Nephron (organoid): ENCODE results near the gene HOXA10.

Experiments
- H3K27ac Mint-ChIP-seq, 3 experiments: 2 replicates each; pipeline ENCODE4 v1.8.0; 2020; ENCODE audit warnings: mixed read lengths in 3 of 3, mild to moderate bottlenecking in 2 of 3, moderate library complexity in 1 of 3
- H3K27me3 Mint-ChIP-seq: 2 replicates; pipeline ENCODE4 v1.8.0; 2021; ENCODE audit warnings: low read depth, mild to moderate bottlenecking, moderate library complexity, mixed read lengths
- H3K36me3 Mint-ChIP-seq: 2 replicates; pipeline ENCODE4 v1.8.0; 2020; ENCODE audit warnings: low read depth, mixed read lengths
- H3K4me1 Mint-ChIP-seq: 2 replicates; pipeline ENCODE4 v1.8.0; 2020; ENCODE audit warnings: mixed read lengths
- H3K4me3 Mint-ChIP-seq, 3 experiments: 2 replicates each; pipeline ENCODE4 v1.8.0; 2020; ENCODE audit warnings: mild to moderate bottlenecking in 3 of 3, mixed read lengths in 3 of 3, moderate library complexity in 2 of 3
- H3K9me3 Mint-ChIP-seq: 2 replicates; pipeline ENCODE4 v1.8.0; 2020; ENCODE audit warnings: mixed read lengths
- TF ChIP-seq, protein P1 (sequence below), 3 experiments: fragments of 200-600 bp; sonication (generic); IDR thresholded peaks; one replicate each; pipeline ENCODE4 v1.5.0; 2021; ENCODE audit warnings: antibody characterized with exemption in 3 of 3; ENCODE audit not compliant: unreplicated experiment in 3 of 3

HOXA10 gene

DNA sequence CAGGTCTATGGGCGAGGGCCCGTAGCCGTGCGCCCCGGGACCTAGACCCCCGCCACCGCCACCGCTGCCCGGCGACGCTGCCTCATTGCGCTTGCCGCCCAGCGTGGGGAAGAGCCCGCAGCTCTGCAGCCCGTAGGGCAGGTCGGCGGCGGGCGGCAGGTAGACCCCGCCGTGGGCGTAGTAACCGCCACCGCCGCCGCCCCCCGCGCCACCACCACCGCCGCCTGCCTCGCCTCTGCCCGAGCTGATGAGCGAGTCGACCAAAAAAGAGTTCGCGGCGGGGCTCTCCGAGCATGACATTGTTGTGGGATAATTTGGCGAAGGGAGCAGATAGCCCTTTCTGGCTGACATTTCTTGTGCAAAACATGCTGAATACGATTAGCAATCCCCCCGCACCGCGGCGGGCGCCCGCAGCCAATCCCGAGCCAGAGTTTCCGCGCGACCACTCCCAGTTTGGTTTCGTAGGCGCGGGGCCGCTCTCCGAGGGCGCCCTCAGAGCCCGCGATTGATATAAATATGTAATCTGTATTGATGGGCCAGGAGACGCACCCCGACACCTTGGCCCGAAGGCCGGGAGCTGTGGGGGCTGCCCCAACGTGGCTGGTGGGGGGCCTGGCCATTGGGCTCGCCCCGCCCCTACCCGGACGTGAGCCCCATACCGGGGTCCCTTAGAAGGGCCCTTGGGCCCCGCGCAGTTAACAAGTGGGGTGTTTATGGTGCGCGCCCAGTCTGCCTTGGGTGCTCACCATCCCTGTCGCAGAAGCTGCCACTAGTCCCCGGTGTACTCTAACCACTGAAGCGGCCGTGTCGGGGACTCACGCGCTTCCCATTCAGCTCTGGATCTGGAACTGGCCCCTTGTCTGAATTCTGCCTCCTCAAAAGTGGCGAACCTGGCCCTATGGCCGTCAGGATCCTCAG, at the start of gene HOXA10:
TSS of gene HOXA10 (minus strand) at position 365 of the 918 bp plus-strand sequence. CDS start at position 351, 14 bp downstream.
- Mint-ChIP-seq H3K27ac (peak within 1 kb of the TSS; percentile 99 to 100 (median 99)), H3K4me3 (peak within 1 kb of the TSS; percentile 92 to 95 (median 93)), H3K4me1 (peaks cover 47% of the 10 kb centered on the region), H3K27me3 (peaks cover 59% of the 10 kb centered on the region), H3K9me3 (no peaks in the 10 kb centered on the region), H3K36me3 (peaks cover 62% of the 10 kb centered on the region)
- TF ChIP-seq, protein P1, sequence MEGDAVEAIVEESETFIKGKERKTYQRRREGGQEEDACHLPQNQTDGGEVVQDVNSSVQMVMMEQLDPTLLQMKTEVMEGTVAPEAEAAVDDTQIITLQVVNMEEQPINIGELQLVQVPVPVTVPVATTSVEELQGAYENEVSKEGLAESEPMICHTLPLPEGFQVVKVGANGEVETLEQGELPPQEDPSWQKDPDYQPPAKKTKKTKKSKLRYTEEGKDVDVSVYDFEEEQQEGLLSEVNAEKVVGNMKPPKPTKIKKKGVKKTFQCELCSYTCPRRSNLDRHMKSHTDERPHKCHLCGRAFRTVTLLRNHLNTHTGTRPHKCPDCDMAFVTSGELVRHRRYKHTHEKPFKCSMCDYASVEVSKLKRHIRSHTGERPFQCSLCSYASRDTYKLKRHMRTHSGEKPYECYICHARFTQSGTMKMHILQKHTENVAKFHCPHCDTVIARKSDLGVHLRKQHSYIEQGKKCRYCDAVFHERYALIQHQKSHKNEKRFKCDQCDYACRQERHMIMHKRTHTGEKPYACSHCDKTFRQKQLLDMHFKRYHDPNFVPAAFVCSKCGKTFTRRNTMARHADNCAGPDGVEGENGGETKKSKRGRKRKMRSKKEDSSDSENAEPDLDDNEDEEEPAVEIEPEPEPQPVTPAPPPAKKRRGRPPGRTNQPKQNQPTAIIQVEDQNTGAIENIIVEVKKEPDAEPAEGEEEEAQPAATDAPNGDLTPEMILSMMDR (IDR thresholded peaks at IDR 0.05; ENCODE audit: unreplicated experiment in 3 of 3), result no peak

DNA sequence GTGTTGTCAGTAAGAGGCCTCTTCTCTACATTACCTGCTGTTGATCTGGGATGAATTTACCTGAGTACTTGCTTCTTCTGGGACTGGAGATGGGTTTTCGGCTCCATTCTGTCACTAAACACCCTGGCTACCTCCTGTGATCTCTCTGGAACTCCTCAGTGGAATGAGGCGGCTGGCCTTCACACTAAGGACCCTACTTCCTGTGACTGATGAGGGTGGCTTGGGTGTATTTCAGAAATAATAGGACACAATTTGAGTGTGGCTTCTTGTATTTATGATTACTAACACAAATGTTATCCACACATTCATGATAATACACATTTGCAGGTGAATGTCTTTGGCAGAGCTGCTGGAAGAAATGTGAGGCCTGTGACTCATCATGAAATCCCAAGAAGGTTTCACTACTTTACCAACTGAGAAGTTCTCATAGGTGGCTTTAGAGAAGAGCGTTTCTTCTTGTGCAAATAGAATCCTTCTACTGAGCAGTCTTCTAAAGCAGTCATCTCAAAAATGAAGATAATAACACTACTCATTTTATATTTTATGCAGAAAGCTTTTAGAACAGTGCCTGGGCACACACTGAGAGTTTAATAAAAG, 47.2 kb upstream of the HOXA10 start:
- no peak overlapping the region for H3K27ac Mint-ChIP-seq
- no peaks in the 10 kb centered on the region for H3K36me3 Mint-ChIP-seq
- TF ChIP-seq, protein P1 (IDR thresholded peaks at IDR 0.05; ENCODE audit: unreplicated experiment in 3 of 3), result no peak
- H3K4me1 Mint-ChIP-seq, result peaks cover 5% of the 10 kb centered on the region
- H3K4me3 Mint-ChIP-seq, result peak overlapping the region in 1 of 3 experiments; percentile 26
- peaks cover 100% of the 10 kb centered on the region for H3K27me3 Mint-ChIP-seq
- H3K9me3 Mint-ChIP-seq, result peaks cover 2% of the 10 kb centered on the region

DNA sequence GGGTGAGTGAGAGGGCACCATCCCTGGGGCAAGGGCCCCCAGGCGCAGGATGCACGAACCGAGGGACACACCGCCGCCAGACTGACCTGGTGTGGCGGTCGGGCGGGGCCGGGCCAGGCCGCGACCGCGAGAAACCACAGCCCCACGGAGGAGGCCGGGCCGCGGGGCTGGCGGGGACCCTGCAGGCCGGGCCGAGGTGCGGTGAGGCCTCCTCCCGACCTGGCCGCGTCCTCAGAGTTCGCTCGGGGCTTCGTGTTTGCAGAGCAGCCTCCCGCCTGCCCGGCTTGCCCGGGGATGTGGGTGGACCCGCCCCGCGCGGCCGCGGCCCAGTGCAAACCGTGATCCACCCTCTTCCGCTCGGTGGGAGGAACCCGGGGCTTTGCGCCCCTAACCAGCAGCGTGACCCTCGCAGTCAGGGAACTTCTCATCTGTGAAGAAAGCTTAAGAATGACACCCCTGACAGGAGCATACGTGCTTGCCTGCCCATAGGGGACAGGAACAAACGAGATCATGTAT, 46.4 kb upstream of the HOXA10 start:
- peaks cover 5% of the 10 kb centered on the region for H3K4me1 Mint-ChIP-seq
- no peak overlapping the region for H3K4me3 Mint-ChIP-seq
- peaks cover 2% of the 10 kb centered on the region for H3K9me3 Mint-ChIP-seq
- H3K27ac Mint-ChIP-seq, result no peak overlapping the region
- no peaks in the 10 kb centered on the region for H3K36me3 Mint-ChIP-seq
- TF ChIP-seq, protein P1 (IDR thresholded peaks at IDR 0.05; ENCODE audit: unreplicated experiment in 3 of 3), result no peak
- H3K27me3 Mint-ChIP-seq, result peaks cover 100% of the 10 kb centered on the region

DNA sequence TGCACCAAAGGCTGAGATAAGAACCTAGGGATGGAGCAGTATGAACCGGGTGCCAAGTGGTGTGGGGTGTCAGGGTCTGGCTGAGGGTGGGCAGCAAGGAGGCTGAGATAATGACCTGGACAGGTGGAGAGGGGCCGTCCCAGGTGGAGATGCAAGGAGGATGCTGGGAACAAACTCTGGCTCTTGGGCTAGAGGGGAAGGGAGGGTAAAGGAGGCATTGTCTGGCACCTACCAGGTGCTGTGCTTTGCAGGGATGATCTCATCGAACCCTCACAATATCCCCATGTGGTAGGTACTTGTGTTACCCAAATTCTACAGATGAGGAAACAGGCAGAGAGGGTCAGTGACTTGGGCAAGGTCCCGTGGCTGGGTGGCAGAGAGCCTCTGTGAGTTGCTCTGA, 45.7 kb upstream of the HOXA10 start:
- H3K36me3 Mint-ChIP-seq, result no peaks in the 10 kb centered on the region
- TF ChIP-seq, protein P1 (IDR thresholded peaks at IDR 0.05; ENCODE audit: unreplicated experiment in 3 of 3), result no peak
- H3K9me3 Mint-ChIP-seq, result peaks cover 2% of the 10 kb centered on the region
- H3K4me1 Mint-ChIP-seq, result peaks cover under 1% of the 10 kb centered on the region
- H3K4me3 Mint-ChIP-seq, result no peak overlapping the region
- H3K27ac Mint-ChIP-seq, result no peak overlapping the region
- H3K27me3 Mint-ChIP-seq, result peaks cover 100% of the 10 kb centered on the region

DNA sequence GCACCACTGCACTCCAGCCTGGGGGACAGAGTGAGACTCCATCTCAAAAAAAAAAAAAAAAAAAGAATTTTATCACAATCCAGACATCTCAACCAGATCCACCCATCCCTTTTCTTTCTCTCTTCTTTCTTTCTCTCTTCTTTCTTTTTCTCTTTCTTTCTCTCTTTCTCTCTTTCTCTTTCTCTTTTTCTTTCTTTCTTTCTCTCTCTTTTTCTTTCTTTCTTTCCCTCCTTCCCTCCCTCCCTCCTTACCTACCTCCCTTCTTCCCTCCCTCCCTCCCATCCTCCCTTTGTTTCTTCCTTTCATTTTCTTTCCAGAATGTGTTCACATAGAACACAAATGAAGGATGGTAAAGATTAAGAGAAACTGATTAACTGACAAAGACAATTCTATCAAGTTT, 43.8 kb upstream of the HOXA10 start:
- Mint-ChIP-seq H3K36me3 (no peaks in the 10 kb centered on the region), H3K27ac (no peak overlapping the region), H3K4me1 (no peaks in the 10 kb centered on the region), H3K27me3 (peaks cover 100% of the 10 kb centered on the region), H3K9me3 (peaks cover 2% of the 10 kb centered on the region), H3K4me3 (no peak overlapping the region)
- TF ChIP-seq, protein P1 (IDR thresholded peaks at IDR 0.05; ENCODE audit: unreplicated experiment in 3 of 3), result no peak
